ENCODE data around the gene PPFIBP2. TPM values are rescaled to one million over a fixed set of nuclear protein-coding genes. Genes with fewer than 3 reads are reported as not detected.

Gene PPFIBP2
- total and polyA plus RNA-seq, 10 of the 15 experiments (the other 5 are each of a cell fraction or from before 2014, with no cell fraction given): 17.3 to 56.3 (median 39.2) TPM

DNA sequence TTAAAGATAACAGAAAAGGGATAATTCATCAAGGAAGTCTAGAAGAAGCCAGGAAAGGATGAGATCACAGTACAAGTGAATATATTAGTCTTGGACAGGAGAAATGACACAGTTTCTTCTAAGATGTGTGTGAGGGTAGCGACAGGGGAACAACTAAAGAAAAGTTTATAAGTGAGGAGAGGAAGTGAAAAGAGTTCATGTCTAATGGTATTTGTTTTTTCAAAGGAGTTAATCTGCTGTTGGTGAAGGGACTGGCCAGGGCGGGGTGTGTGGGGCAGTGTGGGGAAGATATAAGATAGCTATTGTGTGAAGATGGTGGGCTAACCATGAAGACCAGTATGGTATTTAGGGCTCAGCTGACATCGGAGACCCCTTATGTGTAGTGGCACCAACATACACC, 7.6 kb upstream of the PPFIBP2 start:
- no peaks in the 10 kb centered on the region for H3K27me3 ChIP-seq (replicated peaks in 1 of 2; ENCODE audit: control insufficient read depth in 2 of 2, insufficient read depth in 2 of 2, low read length in 1 of 2)
- DNase-seq (ENCODE audit: low read depth, low spot score) (no peak), FAIRE-seq (no peak), ATAC-seq (peak; percentile 62)
- ChIA-PET RAD21 (ENCODE audit: unreplicated experiment) (interaction anchor here (0.7 to 1.4 kb wide), 4 partner anchors 9 to 64 kb away, joined by 3 to 6 read pairs (median 3); no protein-coding TSS in a partner anchor), CTCF (no interaction called here), SMC1A (ENCODE audit: uncharacterized antibody, unreplicated experiment) (interaction anchor here (1.0 to 9.6 kb wide), 5 partner anchors 9 to 119 kb away, joined by 3 to 54 read pairs (median 9); no protein-coding TSS in a partner anchor), POLR2A (interaction anchor here (0.8 to 2.1 kb wide), 3 partner anchors 10 to 31 kb away, joined by 3 to 8 read pairs (median 3); no protein-coding TSS in a partner anchor)
- no peaks in the 10 kb centered on the region for H3K9me3 ChIP-seq (replicated peaks; ENCODE audit: control insufficient read depth, insufficient read depth, low read length)
- no peak overlapping the region for H3K4me2 ChIP-seq (ENCODE audit: control insufficient read depth, insufficient read depth)
- in situ Hi-C loops (cut with MboI): loop anchor here (25.0 kb wide), 1 partner anchor 1819 kb away; the partner anchor contains the start of genes TRIM22 and TRIM5
- no peaks in the 10 kb centered on the region for H3K79me2 ChIP-seq (ENCODE audit: control insufficient read depth, insufficient read depth, low read length)
- H3K4me1 ChIP-seq (ENCODE audit: control insufficient read depth, insufficient read depth, low read length): peaks cover 14% of the 10 kb centered on the region
- 78% methylated on average over 3 of the region's 3 CpGs for WGBS (ENCODE audit: insufficient coverage, insufficient replicate concordance, low lambda C conversion rate, missing lambda C conversion rate)
- no peak overlapping the region for H3K9ac ChIP-seq (ENCODE audit: control insufficient read depth, insufficient read depth, low read length)
- no peak overlapping the region for H2AFZ ChIP-seq (ENCODE audit: control insufficient read depth, low read depth, low read length)
- H3K27ac ChIP-seq (ENCODE audit: control insufficient read depth, insufficient read depth): no peak overlapping the region
- TF ChIP-seq RFX5 (IDR thresholded peaks at IDR 0.05; ENCODE audit: low read depth, low read length): no peak
- TF ChIP-seq MTA2 (IDR thresholded peaks at IDR 0.05; ENCODE audit: low read depth): peak; percentile 34; the same call in 1 of the 2 replicates
- TF ChIP-seq RUNX3 (IDR thresholded peaks at IDR 0.05; ENCODE audit: low read length): no peak
- no peak for TF ChIP-seq WRNIP1 (IDR thresholded peaks at IDR 0.05; ENCODE audit: borderline replicate concordance, low read depth, low read length)
- TF ChIP-seq YY1 (IDR thresholded peaks at IDR 0.05; ENCODE audit: low read depth, low read length): no peak
- no peak for TF ChIP-seq CEBPB (IDR thresholded peaks at IDR 0.05; ENCODE audit: borderline replicate concordance in 1 of 2, low read depth in 2 of 2, low read length in 2 of 2)
- TF ChIP-seq EGR1 (IDR thresholded peaks at IDR 0.05; ENCODE audit: borderline replicate concordance in 1 of 2, low read depth in 2 of 2, low read length in 2 of 2): no peak
- TF ChIP-seq, protein P1, sequence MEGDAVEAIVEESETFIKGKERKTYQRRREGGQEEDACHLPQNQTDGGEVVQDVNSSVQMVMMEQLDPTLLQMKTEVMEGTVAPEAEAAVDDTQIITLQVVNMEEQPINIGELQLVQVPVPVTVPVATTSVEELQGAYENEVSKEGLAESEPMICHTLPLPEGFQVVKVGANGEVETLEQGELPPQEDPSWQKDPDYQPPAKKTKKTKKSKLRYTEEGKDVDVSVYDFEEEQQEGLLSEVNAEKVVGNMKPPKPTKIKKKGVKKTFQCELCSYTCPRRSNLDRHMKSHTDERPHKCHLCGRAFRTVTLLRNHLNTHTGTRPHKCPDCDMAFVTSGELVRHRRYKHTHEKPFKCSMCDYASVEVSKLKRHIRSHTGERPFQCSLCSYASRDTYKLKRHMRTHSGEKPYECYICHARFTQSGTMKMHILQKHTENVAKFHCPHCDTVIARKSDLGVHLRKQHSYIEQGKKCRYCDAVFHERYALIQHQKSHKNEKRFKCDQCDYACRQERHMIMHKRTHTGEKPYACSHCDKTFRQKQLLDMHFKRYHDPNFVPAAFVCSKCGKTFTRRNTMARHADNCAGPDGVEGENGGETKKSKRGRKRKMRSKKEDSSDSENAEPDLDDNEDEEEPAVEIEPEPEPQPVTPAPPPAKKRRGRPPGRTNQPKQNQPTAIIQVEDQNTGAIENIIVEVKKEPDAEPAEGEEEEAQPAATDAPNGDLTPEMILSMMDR (IDR thresholded peaks at IDR 0.05 in 2 of 3, conservative IDR thresholded peaks at IDR 0.05 in 1 of 3; ENCODE audit: control insufficient read depth in 2 of 3, extremely low read depth in 1 of 3, insufficient read depth in 1 of 3, low read depth in 3 of 3, low read length in 3 of 3): no peak
- TF ChIP-seq SPI1 (IDR thresholded peaks at IDR 0.05; ENCODE audit: borderline replicate concordance, insufficient read depth, low read depth, low read length): peak; percentile 74; the same call in 1 of the 2 replicates
- TF ChIP-seq ZNF217 (IDR thresholded peaks at IDR 0.05): no peak
- no peak for TF ChIP-seq BMI1 (IDR thresholded peaks at IDR 0.05; ENCODE audit: borderline replicate concordance)
- no peak for TF ChIP-seq SUZ12 (IDR thresholded peaks at IDR 0.05; ENCODE audit: unreplicated experiment)
- TF ChIP-seq SMAD5 (IDR thresholded peaks at IDR 0.05; ENCODE audit: low read depth): no peak
- TF ChIP-seq RAD51 (IDR thresholded peaks at IDR 0.05): no peak
- BruUV-seq (replicated peaks): no TSS peak
- no peaks in the 10 kb centered on the region; a peak in 1 of 4 replicates for H3K36me3 ChIP-seq (ENCODE audit: control insufficient read depth in 2 of 2, insufficient read depth in 2 of 2, low read length in 1 of 2)
- no peaks in the 10 kb centered on the region for H4K20me1 ChIP-seq (ENCODE audit: control insufficient read depth, insufficient read depth)
- intact Hi-C loops (cut with micrococcal nuclease; ENCODE audit: unreplicated experiment): no loop called here
- H3K4me3 ChIP-seq: no peak overlapping the region

Measured in GM12878 (cell line).